OCI-LY7 (cell line): ENCODE results near the gene MRPS25. TPM values are rescaled to one million over a fixed set of nuclear protein-coding genes. Genes with fewer than 3 reads are reported as not detected.
A peak's percentile ranks its signal among the peaks of the same experiment; 100 is the strongest.

ENCODE experiments used
- BruUV-seq: library from RNA; stranded (reverse); fragments of 400-500 nt; replicated peaks from 2 replicates; lab custom pipeline; 2021; lab: Mats Ljungman, UMichigan
- CTCF ChIA-PET: fragments of 300-600 bp; sonication (Branson Sonifier 250); formaldehyde crosslinking; loops from one replicate; lab custom pipeline; 2022; ENCODE audit warnings: antibody characterized with exemption; ENCODE audit not compliant: unreplicated experiment; lab: Charles Lee
- POLR2A ChIA-PET: fragments of 300-600 bp; sonication (Branson Sonifier 250); formaldehyde crosslinking; loops from one replicate; lab custom pipeline; 2022; ENCODE audit warnings: antibody characterized with exemption; lab: Charles Lee
- DNase-seq: peaks from one replicate; pipeline ENCODE4 v3.0.0-alpha.2; 2015; ENCODE audit warnings: low spot score
- H2AFZ ChIP-seq: fragments of 200-600 bp; sonication (generic), shearing (Covaris generic); 2 replicates; pipeline ENCODE4 v1.6.1; 2014; ENCODE audit warnings: mild to moderate bottlenecking, antibody characterized with exemption, low read length, moderate library complexity
- H3K27ac ChIP-seq: fragments of 200-600 bp; sonication (generic); 2 replicates; pipeline ENCODE4 v1.5.1; 2014; ENCODE audit warnings: mixed run types, low read depth, mild to moderate bottlenecking, moderate library complexity, low read length, inconsistent platforms; ENCODE audit not compliant: poor library complexity, severe bottlenecking
- H3K36me3 ChIP-seq: fragments of 200-600 bp; sonication (generic); 2 replicates; pipeline ENCODE4 v1.6.1; 2014; ENCODE audit warnings: mild to moderate bottlenecking, antibody characterized with exemption, low read length, moderate library complexity, mixed read lengths; ENCODE audit not compliant: insufficient read depth
- H3K4me1 ChIP-seq: fragments of 200-600 bp; sonication (generic); 2 replicates; pipeline ENCODE4 v1.5.1; 2014; ENCODE audit warnings: mild to moderate bottlenecking, low read length; ENCODE audit not compliant: insufficient read depth, poor library complexity, severe bottlenecking
- H3K4me2 ChIP-seq: fragments of 200-600 bp; sonication (generic); 2 replicates; pipeline ENCODE4 v1.6.1; 2014; ENCODE audit warnings: mild to moderate bottlenecking, low read length
- H3K4me3 ChIP-seq: fragments of 200-600 bp; sonication (generic); 2 replicates; pipeline ENCODE4 v1.5.1; 2014; ENCODE audit warnings: mild to moderate bottlenecking, low read depth, low read length; ENCODE audit not compliant: poor library complexity, severe bottlenecking
- H3K79me2 ChIP-seq: fragments of 200-600 bp; sonication (generic); 2 replicates; pipeline ENCODE4 v1.6.1; 2016; ENCODE audit warnings: low read depth, mild to moderate bottlenecking, low read length, moderate library complexity, mixed read lengths; ENCODE audit not compliant: insufficient read depth
- H3K9me2 ChIP-seq: fragments of 200-600 bp; sonication (generic); 2 replicates; pipeline ENCODE4 v1.6.1; 2016; ENCODE audit warnings: mild to moderate bottlenecking, low read length, mixed read lengths; ENCODE audit not compliant: insufficient read depth
- H3K9me3 ChIP-seq: fragments of 200-600 bp; sonication (generic); 2 replicates; pipeline ENCODE4 v1.6.1; 2014; ENCODE audit warnings: mild to moderate bottlenecking, mixed run types, low read length, mixed read lengths
- H4K20me1 ChIP-seq: fragments of 200-600 bp; sonication (generic); 2 replicates; pipeline ENCODE4 v1.6.1; 2014; ENCODE audit warnings: mild to moderate bottlenecking, antibody characterized with exemption, low read length, moderate library complexity, mixed read lengths; ENCODE audit not compliant: insufficient read depth
- EZH2phosphoT487 ChIP-seq: fragments of 200-600 bp; sonication (generic); IDR thresholded peaks from 2 replicates; pipeline ENCODE4 v1.6.1; 2018; ENCODE audit warnings: low read depth, borderline replicate concordance, mild to moderate bottlenecking, mixed run types, antibody characterized with exemption, low read length, moderate library complexity, mixed read lengths
- intact Hi-C: fragments of 100-400 bp; cut with micrococcal nuclease; formaldehyde crosslinking; loops from one replicate; pipeline ENCODE4 v1.10.0; 2022; ENCODE audit not compliant: unreplicated experiment
- total RNA-seq, 2 experiments: library from RNA; depleted of rRNA in 1 of 2; stranded (reverse); fragments of >200 nt in 1 of 2; shearing (Covaris generic) in 1 of 2; gene quantifications; 2 replicates each; pipeline ENCODE4 v1.2.3, GENCODE V29; 2014 to 2022
- TF ChIP-seq, protein P1 (sequence below): fragments of 200-600 bp; sonication (generic); conservative IDR thresholded peaks from 2 replicates; pipeline ENCODE4 v1.5.1; 2014; ENCODE audit warnings: mild to moderate bottlenecking, antibody characterized with exemption, low read length, moderate library complexity, mixed read lengths

Gene MRPS25
- total RNA-seq, 2 experiments from 2014 or later: 53.6 to 129 TPM

DNA sequence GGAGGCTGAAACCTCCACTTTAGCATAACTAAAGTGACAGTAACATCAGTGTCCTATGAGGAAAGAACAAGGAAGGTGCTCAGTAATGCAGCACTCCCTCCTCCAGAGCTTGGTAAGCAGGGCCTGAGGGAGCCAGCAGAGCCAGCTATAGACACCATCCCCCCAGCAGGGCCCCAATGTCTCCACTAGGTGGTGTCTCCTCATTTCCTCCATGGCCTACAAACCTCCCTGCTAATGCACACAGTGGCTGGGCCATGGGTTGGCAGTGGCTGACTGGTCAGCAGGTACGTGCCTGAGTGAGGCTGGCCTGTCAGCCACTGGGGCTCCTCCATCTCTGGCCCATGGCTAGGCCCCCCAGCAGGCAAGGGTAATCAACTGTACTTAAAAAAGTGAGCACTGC is 13.6 kb downstream of the MRPS25 start:
- H3K4me1 ChIP-seq: peaks cover 77% of the 10 kb centered on the region
- H3K9me3 ChIP-seq: no peaks in the 10 kb centered on the region
- H4K20me1 ChIP-seq: peaks cover 19% of the 10 kb centered on the region; the same call in 1 of the 2 replicates
- CTCF ChIA-PET: interaction anchor here (0.8 to 1.2 kb wide), 5 partner anchors 9 to 125 kb away, joined by 3 to 4 read pairs (median 3); partner anchors contain the start of genes MRPS25 and RBSN
- no TSS peak for BruUV-seq
- peak; percentile 78 for DNase-seq
- H3K79me2 ChIP-seq: peaks cover 85% of the 10 kb centered on the region
- H2AFZ ChIP-seq: no peak overlapping the region
- H3K27ac ChIP-seq: peak overlapping the region; percentile 93
- TF ChIP-seq, protein P1, sequence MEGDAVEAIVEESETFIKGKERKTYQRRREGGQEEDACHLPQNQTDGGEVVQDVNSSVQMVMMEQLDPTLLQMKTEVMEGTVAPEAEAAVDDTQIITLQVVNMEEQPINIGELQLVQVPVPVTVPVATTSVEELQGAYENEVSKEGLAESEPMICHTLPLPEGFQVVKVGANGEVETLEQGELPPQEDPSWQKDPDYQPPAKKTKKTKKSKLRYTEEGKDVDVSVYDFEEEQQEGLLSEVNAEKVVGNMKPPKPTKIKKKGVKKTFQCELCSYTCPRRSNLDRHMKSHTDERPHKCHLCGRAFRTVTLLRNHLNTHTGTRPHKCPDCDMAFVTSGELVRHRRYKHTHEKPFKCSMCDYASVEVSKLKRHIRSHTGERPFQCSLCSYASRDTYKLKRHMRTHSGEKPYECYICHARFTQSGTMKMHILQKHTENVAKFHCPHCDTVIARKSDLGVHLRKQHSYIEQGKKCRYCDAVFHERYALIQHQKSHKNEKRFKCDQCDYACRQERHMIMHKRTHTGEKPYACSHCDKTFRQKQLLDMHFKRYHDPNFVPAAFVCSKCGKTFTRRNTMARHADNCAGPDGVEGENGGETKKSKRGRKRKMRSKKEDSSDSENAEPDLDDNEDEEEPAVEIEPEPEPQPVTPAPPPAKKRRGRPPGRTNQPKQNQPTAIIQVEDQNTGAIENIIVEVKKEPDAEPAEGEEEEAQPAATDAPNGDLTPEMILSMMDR: peak; percentile 86
- TF ChIP-seq EZH2phosphoT487: no peak
- H3K4me3 ChIP-seq: peak overlapping the region; percentile 22
- H3K4me2 ChIP-seq: peak overlapping the region; percentile 73
- no peaks in the 10 kb centered on the region for H3K9me2 ChIP-seq
- H3K36me3 ChIP-seq: peaks cover 89% of the 10 kb centered on the region
- POLR2A ChIA-PET: interaction anchor here (1.0 to 1.4 kb wide), 4 partner anchors 9 to 46 kb away, joined by 4 to 6 read pairs (median 4); partner anchors contain the start of gene MRPS25
- intact Hi-C loops: loop anchor here (2.0 to 10.0 kb wide), 3 partner anchors 47 to 367 kb away; partner anchors contain the start of gene RBSN

DNA sequence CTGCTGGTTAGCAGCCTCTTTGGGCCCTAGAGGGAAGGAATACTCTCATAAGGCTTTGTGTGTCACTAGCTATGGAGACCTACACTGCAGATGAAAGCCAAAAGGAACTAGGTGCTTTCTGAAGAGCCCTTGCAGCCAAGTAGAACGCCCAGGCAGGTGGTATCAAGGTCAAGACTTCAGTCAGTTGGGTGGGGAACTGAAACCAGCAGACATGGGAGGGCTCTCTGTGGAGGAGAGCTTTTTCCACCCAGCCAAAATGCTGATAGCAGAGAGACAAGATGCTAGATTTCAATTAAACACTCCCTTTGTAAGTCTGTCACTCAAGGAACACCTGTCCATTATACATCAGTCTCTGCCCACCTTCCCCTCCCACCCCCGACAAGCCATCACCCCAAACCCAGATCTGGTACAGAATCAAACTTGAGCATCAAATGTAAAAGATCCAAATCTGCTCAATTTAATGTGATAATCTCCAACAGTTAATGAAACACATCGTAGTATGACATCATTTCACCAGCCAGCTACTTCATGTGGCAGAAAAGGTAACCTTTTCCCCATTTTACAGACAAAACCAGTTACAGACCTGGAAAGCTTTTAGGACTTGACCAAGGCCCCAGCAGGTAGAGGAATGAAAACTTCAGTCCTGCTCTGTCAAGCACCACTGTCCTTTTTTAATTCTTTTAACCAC is 14.6 kb downstream of the MRPS25 start:
- H3K4me3 ChIP-seq: peak overlapping the region; percentile 45
- DNase-seq: peak; percentile 96
- POLR2A ChIA-PET: interaction anchor here (0.5 to 1.4 kb wide), 9 partner anchors 10 to 305 kb away, joined by 3 to 7 read pairs (median 3); partner anchors contain the start of gene MRPS25
- CTCF ChIA-PET: interaction anchor here (0.9 to 1.2 kb wide), 3 partner anchors 15 to 124 kb away, joined by 3 to 4 read pairs (median 4); partner anchors contain the start of gene RBSN
- peaks cover 19% of the 10 kb centered on the region; the same call in 1 of the 2 replicates for H4K20me1 ChIP-seq
- peaks cover 70% of the 10 kb centered on the region for H3K4me1 ChIP-seq
- TF ChIP-seq, protein P1: no peak
- TF ChIP-seq EZH2phosphoT487: no peak
- H2AFZ ChIP-seq: no peak overlapping the region
- H3K9me3 ChIP-seq: no peaks in the 10 kb centered on the region
- intact Hi-C loops: loop anchor here (1.0 to 10.0 kb wide), 4 partner anchors 48 to 366 kb away; partner anchors contain the start of gene RBSN
- peaks cover 75% of the 10 kb centered on the region for H3K79me2 ChIP-seq
- peak overlapping the region; percentile 93 for H3K27ac ChIP-seq
- no peaks in the 10 kb centered on the region for H3K9me2 ChIP-seq
- H3K36me3 ChIP-seq: peaks cover 92% of the 10 kb centered on the region
- H3K4me2 ChIP-seq: peak overlapping the region; percentile 73
- no TSS peak for BruUV-seq
